ENCODE data around the gene ST14. TPM values are rescaled to one million over a fixed set of nuclear protein-coding genes. Genes with fewer than 3 reads are reported as not detected.

ST14 gene
- total RNA-seq, 4 donors from 2014 or later, result 1.2 to 3.4 (median 2.6) TPM

GRCh38 chr11:130145975-130146776 lies 13.4 kb upstream of the ST14 start:
- intact Hi-C loops (cut with DNase I), result no loop called here
- no peaks in the 10 kb centered on the region for H3K9me3 ChIP-seq
- DNase-seq (ENCODE audit: extremely low spot score), result no peak
- peaks cover 24 to 45% (median 43%) of the 10 kb centered on the region in 4 donors for H3K4me1 ChIP-seq
- TF ChIP-seq POLR2A (IDR thresholded peaks at IDR 0.05; ENCODE audit: low read depth) (no peak), EP300 (IDR thresholded peaks at IDR 0.05) (no peak), POLR2AphosphoS5 (IDR thresholded peaks at IDR 0.05) (no peak)
- TF ChIP-seq, protein P1, sequence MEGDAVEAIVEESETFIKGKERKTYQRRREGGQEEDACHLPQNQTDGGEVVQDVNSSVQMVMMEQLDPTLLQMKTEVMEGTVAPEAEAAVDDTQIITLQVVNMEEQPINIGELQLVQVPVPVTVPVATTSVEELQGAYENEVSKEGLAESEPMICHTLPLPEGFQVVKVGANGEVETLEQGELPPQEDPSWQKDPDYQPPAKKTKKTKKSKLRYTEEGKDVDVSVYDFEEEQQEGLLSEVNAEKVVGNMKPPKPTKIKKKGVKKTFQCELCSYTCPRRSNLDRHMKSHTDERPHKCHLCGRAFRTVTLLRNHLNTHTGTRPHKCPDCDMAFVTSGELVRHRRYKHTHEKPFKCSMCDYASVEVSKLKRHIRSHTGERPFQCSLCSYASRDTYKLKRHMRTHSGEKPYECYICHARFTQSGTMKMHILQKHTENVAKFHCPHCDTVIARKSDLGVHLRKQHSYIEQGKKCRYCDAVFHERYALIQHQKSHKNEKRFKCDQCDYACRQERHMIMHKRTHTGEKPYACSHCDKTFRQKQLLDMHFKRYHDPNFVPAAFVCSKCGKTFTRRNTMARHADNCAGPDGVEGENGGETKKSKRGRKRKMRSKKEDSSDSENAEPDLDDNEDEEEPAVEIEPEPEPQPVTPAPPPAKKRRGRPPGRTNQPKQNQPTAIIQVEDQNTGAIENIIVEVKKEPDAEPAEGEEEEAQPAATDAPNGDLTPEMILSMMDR (IDR thresholded peaks at IDR 0.05), result peak in 1 of 3 experiments; percentile 23
- WGBS, result 83% methylated on average over 10 of the region's 15 CpGs
- peak overlapping the region in 3 of 4 donors; percentile 63 to 72 (median 70) for H3K27ac ChIP-seq (replicated peaks in 1 of 4)
- H3K36me3 ChIP-seq, result peaks cover 17 to 54% (median 31%) of the 10 kb centered on the region in 4 donors
- no peaks in the 10 kb centered on the region for H3K27me3 ChIP-seq
- H3K4me3 ChIP-seq, result no peak overlapping the region

DNA sequence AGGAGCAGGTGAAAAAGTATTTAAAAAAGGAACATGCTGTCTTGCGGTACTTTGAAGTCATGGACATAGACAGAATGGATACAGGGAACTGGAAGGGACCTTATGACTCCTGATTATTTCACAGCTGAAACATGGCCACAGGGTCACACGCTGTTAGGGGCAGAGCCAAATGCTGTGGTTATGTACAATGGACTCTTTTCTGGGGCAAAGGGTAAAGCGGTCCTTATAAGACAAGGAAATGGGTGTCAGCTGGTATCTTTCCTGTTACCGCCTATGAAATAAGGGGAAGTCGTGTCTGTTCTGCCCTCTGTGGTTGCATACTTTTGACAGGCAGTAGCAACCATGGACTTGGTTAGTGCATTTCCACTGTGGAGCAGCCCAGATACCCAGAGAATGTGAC lies 12.8 kb upstream of the ST14 start:
- Histone ChIP-seq H3K27me3 (no peaks in the 10 kb centered on the region), H3K9me3 (no peaks in the 10 kb centered on the region), H3K4me3 (no peak overlapping the region), H3K27ac (replicated peaks in 1 of 4) (peak overlapping the region in 3 of 4 donors; percentile 63 to 72 (median 70)), H3K4me1 (peaks cover 24 to 44% (median 42%) of the 10 kb centered on the region in 4 donors), H3K36me3 (peaks cover 15 to 48% (median 25%) of the 10 kb centered on the region in 4 donors)
- TF ChIP-seq, protein P1 (IDR thresholded peaks at IDR 0.05), result no peak
- TF ChIP-seq POLR2AphosphoS5 (IDR thresholded peaks at IDR 0.05) (peak in 1 of 2 donors; percentile 35), EP300 (IDR thresholded peaks at IDR 0.05) (no peak)
- intact Hi-C loops (cut with DNase I), result no loop called here
- 83% methylated on average over 5 of the region's 5 CpGs for WGBS
- no peak for DNase-seq (ENCODE audit: extremely low spot score)

- Histone ChIP-seq H3K9me3 (no peaks in the 10 kb centered on the region), H3K36me3 (peaks cover 0 to 28% (median 9%) of the 10 kb centered on the region in 4 donors), H3K27me3 (no peaks in the 10 kb centered on the region), H3K4me1 (peaks cover 24 to 34% (median 29%) of the 10 kb centered on the region in 4 donors), H3K4me3 (no peak overlapping the region), H3K27ac (replicated peaks in 1 of 4) (no peak overlapping the region)
- TF ChIP-seq POLR2A (IDR thresholded peaks at IDR 0.05; ENCODE audit: low read depth) (no peak), EP300 (IDR thresholded peaks at IDR 0.05) (no peak), POLR2AphosphoS5 (IDR thresholded peaks at IDR 0.05) (no peak)
- TF ChIP-seq, protein P1 (IDR thresholded peaks at IDR 0.05), result no peak
- no peak for DNase-seq (ENCODE audit: extremely low spot score)
- intact Hi-C loops (cut with DNase I), result no loop called here
- 90% methylated on average over 12 of the region's 12 CpGs for WGBS
These were observed 10.7 kb upstream of the ST14 start for GRCh38 chr11:130148796-130149326.

- TF ChIP-seq, protein P1 (IDR thresholded peaks at IDR 0.05), result no peak
- TF ChIP-seq POLR2AphosphoS5 (IDR thresholded peaks at IDR 0.05) (no peak), POLR2A (IDR thresholded peaks at IDR 0.05; ENCODE audit: low read depth) (no peak), EP300 (IDR thresholded peaks at IDR 0.05) (no peak)
- 93% methylated on average over 7 of the region's 7 CpGs for WGBS
- Histone ChIP-seq H3K27ac (replicated peaks in 1 of 4) (no peak overlapping the region), H3K36me3 (peaks cover 0 to 11% (median 0%) of the 10 kb centered on the region in 4 donors), H3K4me3 (no peak overlapping the region), H3K4me1 (peaks cover 9 to 14% (median 12%) of the 10 kb centered on the region in 4 donors), H3K27me3 (no peaks in the 10 kb centered on the region), H3K9me3 (no peaks in the 10 kb centered on the region)
- no peak for DNase-seq (ENCODE audit: extremely low spot score)
- intact Hi-C loops (cut with DNase I), result no loop called here
These were observed 8.8 kb upstream of the ST14 start for GRCh38 chr11:130150790-130151189.
